T-cell (primary cell): ENCODE data around the gene HSD17B11. TPM values are rescaled to one million over a fixed set of nuclear protein-coding genes. Genes with fewer than 3 reads are reported as not detected.
"Not testable (repeated sequence)": the region's sequence is repeated elsewhere in the genome, so short reads cannot be mapped to it uniquely, and the experiment has no call there.

Experiments
- ATAC-seq, 4 experiments: fragments of 200-7000 bp in 3 of 4; fragments of 150-1000 bp in 1 of 4; cut with Tn5 transposase; replicated peaks in 1 of 4; 1 replicate in 3 of 4; 2 replicates in 1 of 4; pipeline ENCODE4 v1.10.0; 2021; ENCODE audit warnings: moderate library complexity in 3 of 4, mild to moderate bottlenecking in 2 of 4, moderate number of reproducible peaks in 1 of 4
- CTCF ChIA-PET, 2 donors: fragments of 300-600 bp; sonication (Branson Sonifier 250); formaldehyde crosslinking; loops; one replicate each; lab custom pipeline; 2022; ENCODE audit warnings: antibody characterized with exemption in 2 of 2; lab: Charles Lee
- POLR2A ChIA-PET, 2 donors: fragments of 300-600 bp; sonication (Branson Sonifier 250); formaldehyde crosslinking; loops; one replicate each; lab custom pipeline; 2022; ENCODE audit warnings: antibody characterized with exemption in 2 of 2; lab: Charles Lee
- DNase-seq, 35 experiments: peaks; one replicate each; pipeline versions ENCODE4 v3.0.0 to v3.0.0-alpha.2; 2013 to 2023
- H3K27ac ChIP-seq: one replicate; pipeline ENCODE4 v1.5.1; 2013; ENCODE audit warnings: low read length
- H3K27me3 ChIP-seq, 2 experiments: replicated peaks in 1 of 2; 1 replicate in 1 of 2; 2 replicates in 1 of 2; pipeline versions ENCODE4 v1.6.1 to v1.7.0; 2013; ENCODE audit warnings: low read length in 1 of 2, mixed read lengths in 1 of 2; ENCODE audit not compliant: control insufficient read depth in 2 of 2, insufficient read depth in 2 of 2; ENCODE audit errors: extremely low read depth in 1 of 2
- H3K36me3 ChIP-seq, 2 donors: 1 replicate in 1 of 2; 2 replicates in 1 of 2; pipeline versions ENCODE4 v1.6.1 to v1.7.0; 2013; ENCODE audit warnings: low read length in 1 of 2; ENCODE audit not compliant: control insufficient read depth in 2 of 2, insufficient read depth in 1 of 2; ENCODE audit errors: extremely low read depth in 1 of 2
- H3K4me1 ChIP-seq, 2 experiments: 1 replicate in 1 of 2; 2 replicates in 1 of 2; pipeline versions ENCODE4 v1.6.1 to v1.7.0; 2013; ENCODE audit warnings: low read length in 2 of 2, mixed read lengths in 1 of 2; ENCODE audit not compliant: insufficient read depth in 2 of 2, control insufficient read depth in 1 of 2; ENCODE audit errors: extremely low read depth in 1 of 2
- H3K4me3 ChIP-seq, 2 donors: 1 replicate in 1 of 2; 2 replicates in 1 of 2; pipeline versions ENCODE4 v1.5.1 to v1.7.0; 2013; ENCODE audit warnings: mild to moderate bottlenecking in 2 of 2, low read length in 1 of 2, moderate library complexity in 1 of 2; ENCODE audit not compliant: control insufficient read depth in 1 of 2; ENCODE audit errors: extremely low read depth in 1 of 2
- H3K9me3 ChIP-seq: 2 replicates; pipeline ENCODE4 v1.7.0; 2013
- H3K27ac Mint-ChIP-seq, 2 donors: one replicate each; pipeline ENCODE4 v1.8.0; 2020 to 2021; ENCODE audit warnings: mild to moderate bottlenecking in 2 of 2, mixed read lengths in 2 of 2
- H3K27me3 Mint-ChIP-seq, 2 donors: one replicate each; pipeline ENCODE4 v1.8.0; 2021 to 2022; ENCODE audit warnings: mixed read lengths in 2 of 2
- H3K36me3 Mint-ChIP-seq: one replicate; pipeline ENCODE4 v1.8.0; 2021; ENCODE audit warnings: mixed read lengths
- H3K4me1 Mint-ChIP-seq, 3 donors: one replicate each; pipeline ENCODE4 v1.8.0; 2020 to 2022; ENCODE audit warnings: mixed read lengths in 3 of 3, mild to moderate bottlenecking in 1 of 3
- H3K4me3 Mint-ChIP-seq, 3 donors: one replicate each; pipeline ENCODE4 v1.8.0; 2020 to 2022; ENCODE audit warnings: mild to moderate bottlenecking in 3 of 3, mixed read lengths in 3 of 3, moderate library complexity in 3 of 3
- H3K9me3 Mint-ChIP-seq, 3 donors: one replicate each; pipeline ENCODE4 v1.8.0; 2020 to 2022; ENCODE audit warnings: mixed read lengths in 3 of 3
- WGBS: methylation state at CpG from one replicate; pipeline ENCODE4 v1.1.5; 2013; ENCODE audit warnings: missing lambda C conversion rate; ENCODE audit not compliant: insufficient coverage; 5-methylcytosine and 5-hydroxymethylcytosine counted together
- total RNA-seq, 35 experiments: library from RNA in 6 of 35; stranded (reverse) in 6 of 35; fragments of 120-200 nt in 1 of 35; gene quantifications; one replicate each; pipeline versions ENCODE4 v1.2.1 to v1.2.4 and lab custom pipeline; 2013 to 2026

Gene HSD17B11
- total RNA-seq, 5 donors from 2014 or later (not counting 1 experiment from before 2014, with no cell fraction given), result 38.0 to 57.7 (median 51.2) TPM

DNA sequence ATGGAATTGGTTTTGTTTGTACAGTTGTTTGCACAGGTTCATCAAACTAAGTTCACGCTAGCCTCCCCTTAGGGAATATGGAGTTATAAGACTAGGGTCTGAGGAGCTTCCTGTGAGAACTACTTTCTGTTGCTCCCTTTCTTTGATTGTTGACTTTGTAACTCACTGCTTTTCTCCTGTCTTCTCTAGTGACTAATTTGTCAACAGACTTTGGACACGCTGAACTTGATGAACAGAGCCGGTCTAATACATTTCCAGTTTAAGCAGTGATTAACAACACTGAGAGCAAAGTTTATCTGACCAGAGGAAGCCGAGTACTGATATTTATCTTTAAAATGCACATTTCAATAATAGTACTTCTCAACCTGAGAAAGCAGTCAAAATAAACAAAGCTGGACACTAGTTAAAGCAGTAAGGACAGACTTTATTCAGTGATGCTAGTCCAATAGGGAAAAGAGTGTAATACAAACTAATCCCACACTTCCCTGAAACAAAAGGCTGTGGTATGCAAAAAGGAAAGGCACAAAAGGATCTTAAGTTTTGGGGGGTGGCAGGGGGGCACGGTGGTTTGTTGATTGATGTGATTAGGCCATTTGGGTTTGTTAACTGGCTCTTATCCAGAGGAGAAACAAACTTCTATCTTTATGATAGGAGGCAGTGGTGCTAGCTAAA, 28.7 kb upstream of the HSD17B11 start:
- peaks cover 22 to 37% (median 31%) of the 10 kb centered on the region in 3 donors for H3K4me1 Mint-ChIP-seq
- DNase-seq, result no peak
- no peaks in the 10 kb centered on the region for H3K36me3 Mint-ChIP-seq
- no peaks in the 10 kb centered on the region for H3K27me3 Mint-ChIP-seq
- Histone ChIP-seq H3K27ac (no peak overlapping the region), H3K4me3 (no peak overlapping the region), H3K4me1 (peaks cover 9 to 16% of the 10 kb centered on the region in 2 experiments), H3K9me3 (no peaks in the 10 kb centered on the region), H3K27me3 (no peaks in the 10 kb centered on the region), H3K36me3 (no peaks in the 10 kb centered on the region)
- H3K27ac Mint-ChIP-seq, result peak overlapping the region in 1 of 2 donors; percentile 2
- H3K9me3 Mint-ChIP-seq, result no peaks in the 10 kb centered on the region
- 100% methylated on average over 1 of the region's 5 CpGs for WGBS
- ATAC-seq, result no peak
- ChIA-PET CTCF (interaction anchor here (0.7 to 1.2 kb wide), 4 partner anchors 25 to 45 kb away, joined by 3 to 6 read pairs (median 4); partner anchors contain the start of gene HSD17B11 (in 1 of the 2)), POLR2A (no interaction called here)
- peak overlapping the region in 1 of 3 donors; percentile 34 for H3K4me3 Mint-ChIP-seq

DNA sequence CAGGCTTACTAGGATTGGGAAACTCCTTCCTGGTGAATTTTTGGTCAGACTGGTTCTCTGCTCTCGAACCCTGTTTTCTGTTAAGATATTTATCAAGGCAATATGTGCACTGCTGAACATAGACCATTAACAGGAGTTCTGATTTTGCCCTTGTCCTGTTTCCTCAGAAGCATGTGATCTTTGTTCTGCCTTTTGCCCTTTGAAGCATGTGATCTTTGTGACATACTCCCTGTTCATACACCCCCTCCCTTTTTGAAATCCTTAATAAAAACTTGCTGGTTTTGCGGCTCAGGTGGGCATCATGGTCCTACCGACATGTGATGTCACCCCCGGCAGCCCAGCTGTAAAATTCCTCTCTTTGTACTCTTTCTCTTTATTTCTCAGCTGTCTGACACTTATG, 27.4 kb upstream of the HSD17B11 start:
- H3K9me3 ChIP-seq, H3K27ac ChIP-seq, H3K36me3 Mint-ChIP-seq, H3K27ac Mint-ChIP-seq, H3K36me3 ChIP-seq, H3K4me3 ChIP-seq, ATAC-seq, H3K27me3 Mint-ChIP-seq, H3K4me3 Mint-ChIP-seq, H3K9me3 Mint-ChIP-seq, DNase-seq, POLR2A ChIA-PET, H3K27me3 ChIP-seq: not testable (repeated sequence)
- H3K4me1 Mint-ChIP-seq, result peaks cover 12 to 24% (median 22%) of the 10 kb centered on the region in 3 donors
- WGBS, result 100% methylated on average over 1 of the region's 4 CpGs
- CTCF ChIA-PET, result interaction anchor here in 1 of 2 donors (1.2 kb wide), 1 partner anchor 24 kb away, joined by 3 read pairs; no protein-coding TSS in a partner anchor
- H3K4me1 ChIP-seq, result peaks cover 2 to 10% of the 10 kb centered on the region in 2 experiments

DNA sequence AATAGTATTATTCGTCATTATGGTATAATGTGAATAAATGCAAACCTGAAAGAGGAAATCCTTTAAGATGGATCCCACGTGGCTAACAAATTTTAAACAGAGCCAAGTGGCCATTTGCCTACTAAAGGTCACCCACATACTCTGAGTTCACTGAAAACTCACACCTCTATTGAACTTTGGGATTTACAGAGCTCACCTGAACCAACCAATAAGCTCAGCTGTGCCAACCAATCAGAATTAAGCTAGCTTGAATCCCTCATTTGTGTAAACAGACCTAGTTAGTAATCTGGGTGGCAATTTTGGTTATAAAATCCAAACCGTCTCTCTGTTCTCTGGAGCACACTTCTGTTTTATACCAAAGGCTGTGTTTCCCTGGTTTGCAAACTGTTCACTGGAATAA, 26.0 kb upstream of the HSD17B11 start:
- Histone ChIP-seq H3K4me3 (no peak overlapping the region), H3K36me3 (no peaks in the 10 kb centered on the region), H3K4me1 (peaks cover 0 to 9% of the 10 kb centered on the region in 2 experiments), H3K27ac (no peak overlapping the region), H3K9me3 (no peaks in the 10 kb centered on the region), H3K27me3 (peaks cover 0 to 6% of the 10 kb centered on the region in 2 experiments)
- DNase-seq (no peak), ATAC-seq (no peak)
- ChIA-PET POLR2A (no interaction called here), CTCF (interaction anchor here (0.5 to 0.6 kb wide), 2 partner anchors 9 to 10 kb away, joined by 4 read pairs; no protein-coding TSS in a partner anchor)
- Mint-ChIP-seq H3K4me3 (no peak overlapping the region), H3K36me3 (no peaks in the 10 kb centered on the region), H3K9me3 (no peaks in the 10 kb centered on the region), H3K27me3 (peaks cover 0 to 5% of the 10 kb centered on the region in 2 donors), H3K27ac (no peak overlapping the region), H3K4me1 (peaks cover 9 to 12% (median 9%) of the 10 kb centered on the region in 3 donors)
- WGBS, result no CpG with 5 or more reads among the region's 3 CpGs

DNA sequence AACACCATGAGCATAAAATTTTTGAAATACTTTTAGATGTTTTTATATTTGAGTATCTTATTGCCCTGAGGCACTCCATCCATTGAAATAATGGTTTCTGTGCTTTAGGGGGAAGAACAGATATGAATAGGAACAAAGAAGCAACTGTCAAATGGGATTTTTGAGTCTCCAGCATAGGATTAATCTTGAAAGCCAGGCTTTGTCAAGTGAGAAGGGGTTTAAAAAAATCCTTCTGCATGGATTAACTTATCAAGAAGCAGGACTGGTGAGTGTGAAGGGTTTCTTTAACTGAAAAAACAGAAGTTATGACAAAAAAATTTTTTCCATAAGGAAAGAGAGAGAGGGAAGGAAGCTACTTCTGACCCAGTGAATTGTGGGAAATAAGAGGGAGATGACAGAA, 23.8 kb upstream of the HSD17B11 start:
- Histone ChIP-seq H3K4me1 (no peaks in the 10 kb centered on the region), H3K27ac (no peak overlapping the region), H3K27me3 (peaks cover 0 to 12% of the 10 kb centered on the region in 2 experiments), H3K9me3 (no peaks in the 10 kb centered on the region), H3K4me3 (no peak overlapping the region), H3K36me3 (no peaks in the 10 kb centered on the region)
- Mint-ChIP-seq H3K4me1 (no peaks in the 10 kb centered on the region), H3K27me3 (peaks cover 10 to 13% of the 10 kb centered on the region in 2 donors), H3K27ac (no peak overlapping the region), H3K4me3 (no peak overlapping the region), H3K36me3 (no peaks in the 10 kb centered on the region), H3K9me3 (no peaks in the 10 kb centered on the region)
- CTCF ChIA-PET, result no interaction called here
- ATAC-seq (no peak), DNase-seq (no peak)
- POLR2A ChIA-PET, result no interaction called here

DNA sequence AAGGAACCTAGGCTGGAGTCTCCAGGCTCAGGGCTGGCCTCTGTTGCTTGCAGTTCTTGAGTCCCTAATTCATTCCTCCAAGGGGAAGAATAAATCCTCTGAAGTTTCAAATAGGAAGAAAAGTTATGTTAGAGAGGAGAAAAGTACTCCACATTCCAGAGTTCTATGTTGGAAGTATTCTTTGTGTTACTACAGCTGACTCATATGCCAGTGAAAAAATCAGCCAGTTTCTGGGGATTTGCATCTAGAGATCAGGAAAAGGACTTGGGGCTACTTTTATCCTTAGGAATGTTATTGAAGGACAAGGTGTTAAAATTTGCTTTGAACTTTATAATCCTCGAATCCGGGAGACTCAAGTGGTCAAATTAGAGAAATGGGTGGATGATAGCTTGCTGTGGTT, 19.7 kb upstream of the HSD17B11 start:
- H3K27me3 ChIP-seq, result peaks cover 0 to 12% of the 10 kb centered on the region in 2 experiments

DNA sequence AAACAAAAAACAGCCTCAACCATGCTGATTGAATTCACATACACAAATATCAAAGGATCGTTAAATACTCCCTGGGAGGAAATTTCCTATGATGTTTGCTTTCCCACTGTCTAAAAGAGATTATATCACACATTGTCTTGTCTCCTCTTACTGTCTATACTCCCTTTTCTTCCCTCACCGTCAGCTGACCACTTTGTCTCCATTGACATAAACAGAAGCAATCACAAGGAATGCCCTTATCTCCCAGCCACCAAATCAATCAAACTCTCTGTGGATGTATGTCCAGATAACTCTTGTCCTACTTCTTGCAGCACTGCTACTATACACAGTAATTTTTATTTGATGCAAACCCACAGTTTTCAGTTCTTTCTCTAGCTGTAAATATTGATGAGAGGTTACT, 19.2 kb upstream of the HSD17B11 start:
- H3K36me3 ChIP-seq, result no peaks in the 10 kb centered on the region
- ChIA-PET POLR2A (no interaction called here), CTCF (no interaction called here)
- H3K4me1 Mint-ChIP-seq, result peaks cover 14 to 21% (median 20%) of the 10 kb centered on the region in 3 donors
- peaks cover 0 to 12% of the 10 kb centered on the region in 2 experiments for H3K27me3 ChIP-seq
- ATAC-seq (no peak), DNase-seq (no peak)
- H3K27ac ChIP-seq, result no peak overlapping the region
- H3K9me3 ChIP-seq, result no peaks in the 10 kb centered on the region
- H3K9me3 Mint-ChIP-seq, result no peaks in the 10 kb centered on the region
- H3K4me3 ChIP-seq, result no peak overlapping the region
- peaks cover 18 to 27% of the 10 kb centered on the region in 2 donors for H3K27me3 Mint-ChIP-seq
- 70% methylated on average over 1 of the region's 2 CpGs for WGBS
- H3K36me3 Mint-ChIP-seq, result no peaks in the 10 kb centered on the region
- no peak overlapping the region for H3K27ac Mint-ChIP-seq
- H3K4me1 ChIP-seq, result no peaks in the 10 kb centered on the region
- no peak overlapping the region for H3K4me3 Mint-ChIP-seq

More for the DNA sequence above, 19.7 kb upstream of the HSD17B11 start:
- H3K36me3 Mint-ChIP-seq, result no peaks in the 10 kb centered on the region
- Histone ChIP-seq H3K4me1 (no peaks in the 10 kb centered on the region), H3K36me3 (no peaks in the 10 kb centered on the region), H3K9me3 (no peaks in the 10 kb centered on the region), H3K27ac (no peak overlapping the region), H3K4me3 (no peak overlapping the region)
- ChIA-PET CTCF (no interaction called here), POLR2A (no interaction called here)
- no peak for DNase-seq
- no peak overlapping the region for H3K27ac Mint-ChIP-seq
- peaks cover 14 to 20% (median 20%) of the 10 kb centered on the region in 3 donors for H3K4me1 Mint-ChIP-seq
- peaks cover 18 to 27% of the 10 kb centered on the region in 2 donors for H3K27me3 Mint-ChIP-seq
- no peaks in the 10 kb centered on the region for H3K9me3 Mint-ChIP-seq
- WGBS, result 57% methylated on average over 2 of the region's 2 CpGs
- H3K4me3 Mint-ChIP-seq, result no peak overlapping the region
- no peak for ATAC-seq
